HK-2 (cell line): ENCODE data around the gene MYL6.
"Not testable (repeated sequence)": the region's sequence is repeated elsewhere in the genome, so short reads cannot be mapped to it uniquely, and the experiment has no call there.

Experiments
- DNase-seq: peaks from one replicate; pipeline ENCODE4 v3.0.0-alpha.2; 2018; ENCODE audit not compliant: unreplicated experiment

MYL6 gene

DNA sequence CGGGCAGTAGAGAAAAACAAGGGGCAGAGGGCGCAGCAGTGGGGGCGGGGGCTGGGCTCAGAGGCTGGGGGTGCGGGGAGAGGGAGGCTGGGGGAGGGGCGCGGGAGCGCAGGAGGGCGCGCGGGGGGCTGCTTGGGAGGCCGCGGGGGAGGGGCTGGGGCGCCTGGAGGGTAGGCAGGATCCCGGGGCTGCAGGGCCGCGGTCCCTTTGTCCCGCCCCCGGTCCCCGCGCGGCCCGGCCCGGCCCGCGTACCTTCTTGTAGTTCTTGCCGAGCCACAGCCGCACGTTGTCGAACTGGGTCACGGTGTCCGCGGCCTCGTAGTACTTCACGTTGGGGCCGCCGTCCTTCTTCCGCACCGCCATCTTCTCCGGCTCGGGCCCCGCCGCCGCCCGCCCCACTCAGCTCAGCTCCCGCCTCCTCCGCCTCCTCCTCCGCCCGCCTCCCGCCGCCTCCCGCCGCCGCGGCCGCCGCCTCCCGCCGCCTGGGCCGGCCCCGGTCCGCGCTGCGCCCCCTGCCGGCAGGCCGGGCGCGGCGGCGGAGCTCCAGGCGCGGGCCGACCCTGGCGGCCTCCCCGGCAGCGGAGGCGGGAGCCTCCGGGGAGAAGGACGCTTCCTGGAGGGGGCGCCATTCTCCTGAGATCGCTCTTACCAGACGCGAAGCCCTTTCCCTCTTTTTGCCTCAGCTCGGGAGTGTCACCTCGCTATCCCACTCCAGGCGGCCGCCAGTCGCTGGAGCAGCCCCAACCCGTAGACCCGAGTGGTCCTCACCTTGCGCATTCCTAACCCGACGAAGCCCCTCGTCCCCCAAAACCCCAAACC is 31.1 kb downstream of the MYL6 start, which contains the start of gene SMARCC2:
Gene SMARCC2, minus strand, starts transcription at position 385 of the 819 bp plus-strand sequence. Its CDS starts 22 bp downstream, at position 363.
- peak; percentile 90 for DNase-seq

- DNase-seq: peak; percentile 99
These were observed 31.9 kb downstream of the MYL6 start for GRCh38 chr12:56189918-56190694.

DNA sequence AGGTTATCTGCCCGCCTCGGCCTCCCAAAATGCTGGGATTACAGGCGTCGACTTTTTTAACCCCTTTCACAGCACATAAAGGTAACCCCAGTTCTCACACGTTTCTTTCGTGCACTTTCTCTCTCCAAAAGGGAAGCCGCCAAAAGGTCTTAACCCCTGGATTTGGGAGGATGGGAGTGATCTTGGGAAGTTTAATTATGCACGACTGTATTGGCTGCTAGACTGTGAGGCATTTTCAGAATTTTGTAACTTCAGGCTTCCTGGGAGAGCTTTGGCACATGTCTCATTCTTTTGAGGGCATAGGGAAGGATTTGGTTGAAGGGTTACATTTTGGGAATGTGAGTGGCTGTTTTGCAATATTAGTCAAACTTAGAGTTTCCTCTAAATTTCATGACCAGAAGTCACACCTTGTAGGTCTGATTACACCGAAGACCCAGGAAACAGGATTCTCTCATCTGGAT is 32.6 kb downstream of the MYL6 start:
- no peak for DNase-seq

GRCh38 chr12:56192582-56192981 is 34.4 kb downstream of the MYL6 start:
- DNase-seq: no peak

- peak; percentile 53 for DNase-seq
These were observed 34.9 kb downstream of the MYL6 start for GRCh38 chr12:56193025-56193578.

GRCh38 chr12:56196818-56197550 is 38.8 kb downstream of the MYL6 start:
- not testable (repeated sequence) for DNase-seq

GRCh38 chr12:56197921-56198635 is 39.9 kb downstream of the MYL6 start:
- DNase-seq: no peak

GRCh38 chr12:56198836-56199235 is 40.7 kb downstream of the MYL6 start:
- DNase-seq: no peak

DNA sequence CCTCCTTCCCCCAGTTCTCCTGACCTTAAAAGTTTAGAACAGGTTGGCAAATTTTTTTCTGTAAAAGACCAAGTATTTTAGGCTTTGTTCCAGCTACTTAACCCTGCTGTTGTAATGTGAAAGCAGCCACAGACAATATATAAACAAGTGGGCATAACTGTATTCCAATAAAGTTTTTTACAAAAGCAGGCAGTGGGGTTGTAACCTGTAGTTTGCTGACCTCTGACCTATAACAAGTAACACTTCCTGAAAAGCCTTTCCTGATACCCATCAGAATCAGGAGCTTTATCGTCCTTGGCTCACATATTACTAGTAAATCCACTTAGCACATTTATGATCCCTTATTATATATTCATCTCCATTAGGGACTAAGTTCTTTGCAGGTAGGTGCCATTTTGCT is 44.2 kb downstream of the MYL6 start:
- no peak for DNase-seq

GRCh38 chr12:56202838-56203237 is 44.7 kb downstream of the MYL6 start:
- DNase-seq: no peak

DNA sequence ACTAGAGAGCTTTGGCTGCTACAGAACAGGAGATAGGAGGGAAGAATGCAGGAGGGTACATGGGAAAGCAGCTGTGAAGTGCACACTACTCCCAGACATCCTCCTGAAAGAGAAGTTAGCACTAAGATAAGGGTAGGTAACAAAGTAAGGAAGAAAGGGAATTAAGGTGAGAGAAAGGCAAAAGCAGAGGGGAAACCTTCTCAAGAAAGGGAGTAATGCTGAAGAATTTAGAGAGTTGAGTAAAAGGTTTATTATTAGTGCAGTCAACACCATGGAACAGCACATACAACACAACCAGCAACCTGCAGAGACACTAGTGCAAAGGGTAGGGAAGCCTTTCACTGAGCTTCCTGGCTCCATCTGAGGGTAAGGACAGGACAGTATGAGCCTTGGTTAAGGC is 46.1 kb downstream of the MYL6 start:
- DNase-seq: no peak

DNA sequence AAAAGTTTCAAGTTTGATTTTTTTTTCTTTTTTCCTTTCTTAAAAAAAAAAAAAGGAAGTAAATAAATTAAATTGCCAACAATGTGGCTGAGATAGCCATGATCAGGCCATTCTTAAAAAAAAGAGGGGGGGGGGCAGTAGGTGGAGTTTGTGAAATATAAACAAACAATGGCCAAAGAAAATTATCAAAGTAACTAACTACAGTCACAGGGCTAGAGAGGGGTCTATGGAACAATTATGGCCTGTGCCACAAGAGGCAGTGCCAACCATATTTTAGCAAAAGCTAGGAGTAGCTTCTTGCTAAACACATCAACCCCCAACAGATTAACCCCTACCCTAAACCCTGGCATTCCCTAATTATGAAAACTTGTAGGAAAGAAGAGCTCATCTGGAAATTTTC is 47.3 kb downstream of the MYL6 start:
- DNase-seq: no peak

- peak; percentile 24 for DNase-seq
These were observed 48.5 kb downstream of the MYL6 start for GRCh38 chr12:56206452-56207166.

GRCh38 chr12:56208006-56208405 is 49.8 kb downstream of the MYL6 start:
- no peak for DNase-seq
